KMS-11 (cell line): ENCODE results near the gene LRFN2.

Source experiments
- H2AFZ ChIP-seq: fragments of 200-600 bp; sonication (generic); 2 replicates; pipeline ENCODE4 v1.6.1; 2016; ENCODE audit warnings: antibody characterized with exemption, mixed run types, low read depth
- H3K27ac ChIP-seq: fragments of 200-600 bp; sonication (generic); 2 replicates; pipeline ENCODE4 v1.6.1; 2016; ENCODE audit warnings: mild to moderate bottlenecking, mixed run types
- H3K27me3 ChIP-seq: fragments of 200-600 bp; sonication (generic); 2 replicates; pipeline ENCODE4 v1.6.1; 2017; ENCODE audit warnings: mild to moderate bottlenecking, low read depth, mixed run types, moderate library complexity; ENCODE audit not compliant: insufficient read depth
- H3K36me3 ChIP-seq: fragments of 200-600 bp; sonication (generic); 2 replicates; pipeline ENCODE4 v1.6.1; 2017; ENCODE audit warnings: mild to moderate bottlenecking, mixed run types; ENCODE audit not compliant: insufficient read depth
- H3K4me1 ChIP-seq: fragments of 200-600 bp; sonication (generic); 2 replicates; pipeline ENCODE4 v1.6.1; 2016; ENCODE audit warnings: mild to moderate bottlenecking, low read depth, mixed run types; ENCODE audit not compliant: poor library complexity, severe bottlenecking
- H3K4me2 ChIP-seq: fragments of 200-600 bp; sonication (generic); 2 replicates; pipeline ENCODE4 v1.7.0; 2016; ENCODE audit warnings: mild to moderate bottlenecking, mixed run types
- H3K4me3 ChIP-seq: fragments of 200-600 bp; sonication (generic); IDR thresholded peaks from 2 replicates; pipeline ENCODE4 v1.6.1; 2017; ENCODE audit warnings: low read depth, low read length, mixed read lengths; ENCODE audit not compliant: insufficient read depth
- H3K79me2 ChIP-seq: fragments of 200-600 bp; sonication (generic); 2 replicates; pipeline ENCODE4 v1.6.1; 2016; ENCODE audit warnings: low read depth, mixed run types; ENCODE audit not compliant: insufficient read depth
- H3K9ac ChIP-seq: fragments of 200-600 bp; sonication (generic); 2 replicates; pipeline ENCODE4 v1.6.1; 2016; ENCODE audit warnings: mild to moderate bottlenecking, mixed run types
- H4K20me1 ChIP-seq: fragments of 200-600 bp; sonication (generic); 2 replicates; pipeline ENCODE4 v1.6.1; 2016; ENCODE audit warnings: mild to moderate bottlenecking, mixed run types; ENCODE audit not compliant: insufficient read depth
- CTCF ChIP-seq: fragments of 200-600 bp; sonication (generic); conservative IDR thresholded peaks from 2 replicates; pipeline ENCODE4 v1.6.1; 2017; ENCODE audit warnings: low read depth, mild to moderate bottlenecking, antibody characterized with exemption, low read length, moderate library complexity, mixed read lengths

Gene LRFN2

GRCh38 chr6:40559056-40559455 lies 28.1 kb downstream of the LRFN2 start:
- Histone ChIP-seq H3K27ac (no peak overlapping the region), H3K27me3 (no peaks in the 10 kb centered on the region), H3K36me3 (no peaks in the 10 kb centered on the region), H3K4me3 (no peak overlapping the region), H3K4me2 (no peak overlapping the region), H2AFZ (no peak overlapping the region), H4K20me1 (no peaks in the 10 kb centered on the region), H3K79me2 (no peaks in the 10 kb centered on the region), H3K4me1 (no peaks in the 10 kb centered on the region), H3K9ac (no peak overlapping the region)
- TF ChIP-seq CTCF = no peak

- TF ChIP-seq CTCF = no peak
- Histone ChIP-seq H3K36me3 (no peaks in the 10 kb centered on the region), H3K79me2 (no peaks in the 10 kb centered on the region), H2AFZ (no peak overlapping the region), H3K27me3 (no peaks in the 10 kb centered on the region), H3K27ac (no peak overlapping the region), H3K9ac (no peak overlapping the region), H3K4me3 (no peak overlapping the region), H3K4me2 (no peak overlapping the region), H3K4me1 (no peaks in the 10 kb centered on the region), H4K20me1 (no peaks in the 10 kb centered on the region)
Observed at GRCh38 chr6:40558102-40558501, 29.1 kb downstream of the LRFN2 start.

GRCh38 chr6:40556881-40557280 lies 30.3 kb downstream of the LRFN2 start:
- Histone ChIP-seq H3K27me3 (no peaks in the 10 kb centered on the region), H3K9ac (no peak overlapping the region), H3K27ac (no peak overlapping the region), H4K20me1 (no peaks in the 10 kb centered on the region), H3K4me3 (no peak overlapping the region), H2AFZ (no peak overlapping the region), H3K4me1 (no peaks in the 10 kb centered on the region), H3K36me3 (no peaks in the 10 kb centered on the region), H3K4me2 (no peak overlapping the region), H3K79me2 (no peaks in the 10 kb centered on the region)
- TF ChIP-seq CTCF = no peak

GRCh38 chr6:40556023-40556422 lies 31.1 kb downstream of the LRFN2 start:
- no peak for TF ChIP-seq CTCF
- H3K4me2 ChIP-seq = no peak overlapping the region
- H3K4me1 ChIP-seq = no peaks in the 10 kb centered on the region
- no peaks in the 10 kb centered on the region for H3K27me3 ChIP-seq
- no peak overlapping the region for H3K27ac ChIP-seq
- H3K9ac ChIP-seq = no peak overlapping the region
- no peak overlapping the region for H3K4me3 ChIP-seq
- no peaks in the 10 kb centered on the region for H3K79me2 ChIP-seq
- H2AFZ ChIP-seq = no peak overlapping the region
- H4K20me1 ChIP-seq = no peaks in the 10 kb centered on the region
- no peaks in the 10 kb centered on the region for H3K36me3 ChIP-seq

GRCh38 chr6:40555092-40555491 lies 32.1 kb downstream of the LRFN2 start:
- H3K27ac ChIP-seq = no peak overlapping the region
- H3K79me2 ChIP-seq = no peaks in the 10 kb centered on the region
- H4K20me1 ChIP-seq = no peaks in the 10 kb centered on the region
- no peak for TF ChIP-seq CTCF
- no peak overlapping the region for H2AFZ ChIP-seq
- H3K9ac ChIP-seq = no peak overlapping the region
- no peak overlapping the region for H3K4me2 ChIP-seq
- H3K27me3 ChIP-seq = no peaks in the 10 kb centered on the region
- H3K4me3 ChIP-seq = no peak overlapping the region
- no peaks in the 10 kb centered on the region for H3K36me3 ChIP-seq
- H3K4me1 ChIP-seq = no peaks in the 10 kb centered on the region
